Hepatocyte (in vitro differentiated cells): ENCODE measurements around the gene IER3.

ENCODE experiments used
- EZH2 ChIP-seq: fragments of 200-600 bp; sonication (generic); IDR thresholded peaks from 2 replicates; pipeline ENCODE4 v1.6.1; 2016; ENCODE audit warnings: antibody characterized with exemption, mild to moderate bottlenecking, borderline replicate concordance
- TF ChIP-seq, protein P1 (sequence below): fragments of 200-600 bp; sonication (generic); IDR thresholded peaks from 2 replicates; pipeline ENCODE4 v1.5.1; 2016; ENCODE audit warnings: antibody characterized with exemption, mild to moderate bottlenecking; ENCODE audit not compliant: poor library complexity

- TF ChIP-seq, protein P1, sequence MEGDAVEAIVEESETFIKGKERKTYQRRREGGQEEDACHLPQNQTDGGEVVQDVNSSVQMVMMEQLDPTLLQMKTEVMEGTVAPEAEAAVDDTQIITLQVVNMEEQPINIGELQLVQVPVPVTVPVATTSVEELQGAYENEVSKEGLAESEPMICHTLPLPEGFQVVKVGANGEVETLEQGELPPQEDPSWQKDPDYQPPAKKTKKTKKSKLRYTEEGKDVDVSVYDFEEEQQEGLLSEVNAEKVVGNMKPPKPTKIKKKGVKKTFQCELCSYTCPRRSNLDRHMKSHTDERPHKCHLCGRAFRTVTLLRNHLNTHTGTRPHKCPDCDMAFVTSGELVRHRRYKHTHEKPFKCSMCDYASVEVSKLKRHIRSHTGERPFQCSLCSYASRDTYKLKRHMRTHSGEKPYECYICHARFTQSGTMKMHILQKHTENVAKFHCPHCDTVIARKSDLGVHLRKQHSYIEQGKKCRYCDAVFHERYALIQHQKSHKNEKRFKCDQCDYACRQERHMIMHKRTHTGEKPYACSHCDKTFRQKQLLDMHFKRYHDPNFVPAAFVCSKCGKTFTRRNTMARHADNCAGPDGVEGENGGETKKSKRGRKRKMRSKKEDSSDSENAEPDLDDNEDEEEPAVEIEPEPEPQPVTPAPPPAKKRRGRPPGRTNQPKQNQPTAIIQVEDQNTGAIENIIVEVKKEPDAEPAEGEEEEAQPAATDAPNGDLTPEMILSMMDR = no peak
- TF ChIP-seq EZH2 = no peak
Observed at GRCh38 chr6:30774701-30775100, 30.4 kb upstream of the IER3 start.
